ENCODE results near the gene REXO1. TPM values are rescaled to one million over a fixed set of nuclear protein-coding genes. Genes with fewer than 3 reads are reported as not detected.

REXO1 gene
- total RNA-seq, 1 experiment from 2014 or later: 52.1 TPM

- no peaks in the 10 kb centered on the region for H3K9me3 ChIP-seq (ENCODE audit: control insufficient read depth, insufficient read depth, low read depth, low read length)
- in situ Hi-C loops (cut with HindIII; ENCODE audit: low pct_unique_long_range_greater_than_20kb, low sequenced_read_pairs): no loop called here
- TF ChIP-seq SIN3A (IDR thresholded peaks at IDR 0.05; ENCODE audit: borderline replicate concordance, insufficient read depth, low read depth, low read length) (no peak), CTCF (IDR thresholded peaks at IDR 0.05) (no peak), TCF7L2 (IDR thresholded peaks at IDR 0.05; ENCODE audit: low read depth, low read length) (no peak), POLR2AphosphoS5 (IDR thresholded peaks at IDR 0.05; ENCODE audit: low read depth, low read length) (no peak)
- TF ChIP-seq, protein P1, sequence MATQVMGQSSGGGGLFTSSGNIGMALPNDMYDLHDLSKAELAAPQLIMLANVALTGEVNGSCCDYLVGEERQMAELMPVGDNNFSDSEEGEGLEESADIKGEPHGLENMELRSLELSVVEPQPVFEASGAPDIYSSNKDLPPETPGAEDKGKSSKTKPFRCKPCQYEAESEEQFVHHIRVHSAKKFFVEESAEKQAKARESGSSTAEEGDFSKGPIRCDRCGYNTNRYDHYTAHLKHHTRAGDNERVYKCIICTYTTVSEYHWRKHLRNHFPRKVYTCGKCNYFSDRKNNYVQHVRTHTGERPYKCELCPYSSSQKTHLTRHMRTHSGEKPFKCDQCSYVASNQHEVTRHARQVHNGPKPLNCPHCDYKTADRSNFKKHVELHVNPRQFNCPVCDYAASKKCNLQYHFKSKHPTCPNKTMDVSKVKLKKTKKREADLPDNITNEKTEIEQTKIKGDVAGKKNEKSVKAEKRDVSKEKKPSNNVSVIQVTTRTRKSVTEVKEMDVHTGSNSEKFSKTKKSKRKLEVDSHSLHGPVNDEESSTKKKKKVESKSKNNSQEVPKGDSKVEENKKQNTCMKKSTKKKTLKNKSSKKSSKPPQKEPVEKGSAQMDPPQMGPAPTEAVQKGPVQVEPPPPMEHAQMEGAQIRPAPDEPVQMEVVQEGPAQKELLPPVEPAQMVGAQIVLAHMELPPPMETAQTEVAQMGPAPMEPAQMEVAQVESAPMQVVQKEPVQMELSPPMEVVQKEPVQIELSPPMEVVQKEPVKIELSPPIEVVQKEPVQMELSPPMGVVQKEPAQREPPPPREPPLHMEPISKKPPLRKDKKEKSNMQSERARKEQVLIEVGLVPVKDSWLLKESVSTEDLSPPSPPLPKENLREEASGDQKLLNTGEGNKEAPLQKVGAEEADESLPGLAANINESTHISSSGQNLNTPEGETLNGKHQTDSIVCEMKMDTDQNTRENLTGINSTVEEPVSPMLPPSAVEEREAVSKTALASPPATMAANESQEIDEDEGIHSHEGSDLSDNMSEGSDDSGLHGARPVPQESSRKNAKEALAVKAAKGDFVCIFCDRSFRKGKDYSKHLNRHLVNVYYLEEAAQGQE (IDR thresholded peaks at IDR 0.05; ENCODE audit: insufficient read depth in 1 of 2, low read depth in 2 of 2, low read length in 1 of 2): no peak
- no TSS peak for BruUV-seq (replicated peaks)
- no peaks in the 10 kb centered on the region for H3K27me3 ChIP-seq (ENCODE audit: control insufficient read depth, insufficient read depth, low read length)
- DNase-seq (ENCODE audit: low read depth, low spot score) (no peak), ATAC-seq (no peak)
- ChIA-PET CTCF (no interaction called here), POLR2A (no interaction called here)
- peaks cover 6% of the 10 kb centered on the region; the same call in 1 of the 2 replicates for H3K36me3 ChIP-seq (ENCODE audit: control insufficient read depth, insufficient read depth, low read length)
- no peak overlapping the region for H3K27ac ChIP-seq (ENCODE audit: low read length)
- H3K4me3 ChIP-seq (ENCODE audit: low read depth in 2 of 2, low read length in 2 of 2): no peak overlapping the region
- H3K4me1 ChIP-seq (ENCODE audit: control insufficient read depth, insufficient read depth, low read length): peaks cover 50% of the 10 kb centered on the region
- intact Hi-C loops (cut with micrococcal nuclease; ENCODE audit: unreplicated experiment): no loop called here
Measured at GRCh38 chr19:1844513-1845124, 3.7 kb downstream of the REXO1 start.

DNA sequence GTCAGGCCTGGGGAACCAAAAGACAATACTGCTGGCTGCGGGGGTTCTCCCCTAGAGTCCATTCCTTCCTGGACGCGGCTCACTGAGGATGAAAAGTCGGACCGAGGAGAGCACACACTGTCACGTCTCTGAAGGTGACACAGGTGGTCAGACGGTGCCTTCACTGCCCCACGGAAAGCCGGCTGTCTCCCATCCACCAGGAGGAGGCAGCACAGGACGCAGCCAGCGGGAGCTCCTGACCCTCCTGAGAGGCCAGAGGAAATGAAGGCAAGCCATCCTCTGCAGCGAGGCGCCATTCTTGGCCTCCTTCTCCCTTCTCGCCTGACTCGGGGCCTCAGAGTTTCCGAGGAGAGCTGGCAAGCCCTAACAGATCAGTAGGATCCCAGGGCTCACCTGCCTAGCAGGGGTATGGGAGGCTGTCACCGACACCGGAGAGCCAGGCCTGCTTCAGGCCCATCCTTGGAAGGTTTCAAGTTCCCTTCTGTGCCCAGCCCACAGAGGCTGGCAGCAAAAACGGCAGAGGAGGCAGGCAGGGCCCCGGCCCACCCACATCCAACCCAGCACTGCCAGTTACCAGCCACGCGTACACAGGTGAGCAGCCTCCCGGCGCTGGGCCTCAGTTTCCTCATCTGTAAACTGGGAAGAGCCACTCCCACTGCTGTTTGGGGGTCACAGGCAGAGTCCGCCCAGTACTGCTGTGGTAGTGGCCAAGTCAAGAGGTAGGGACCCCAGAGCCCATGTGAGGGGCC is 4.5 kb downstream of the REXO1 start:
- CTCF ChIA-PET: interaction anchor here (0.6 to 1.0 kb wide), 2 partner anchors 15 to 18 kb away, joined by 3 to 7 read pairs; no protein-coding TSS in a partner anchor
- in situ Hi-C loops (cut with HindIII; ENCODE audit: low pct_unique_long_range_greater_than_20kb, low sequenced_read_pairs): no loop called here
- peaks cover 6% of the 10 kb centered on the region; the same call in 1 of the 2 replicates for H3K36me3 ChIP-seq (ENCODE audit: control insufficient read depth, insufficient read depth, low read length)
- H3K9me3 ChIP-seq (ENCODE audit: control insufficient read depth, insufficient read depth, low read depth, low read length): no peaks in the 10 kb centered on the region
- DNase-seq (ENCODE audit: low read depth, low spot score): no peak
- no peak overlapping the region for H3K4me3 ChIP-seq (ENCODE audit: low read depth in 2 of 2, low read length in 2 of 2)
- intact Hi-C loops (cut with micrococcal nuclease; ENCODE audit: unreplicated experiment): no loop called here
- no peak for ATAC-seq
- no TSS peak for BruUV-seq (replicated peaks)
- peaks cover 54% of the 10 kb centered on the region for H3K4me1 ChIP-seq (ENCODE audit: control insufficient read depth, insufficient read depth, low read length)
- TF ChIP-seq, protein P1 (IDR thresholded peaks at IDR 0.05; ENCODE audit: insufficient read depth in 1 of 2, low read depth in 2 of 2, low read length in 1 of 2): no peak
- TF ChIP-seq POLR2AphosphoS5 (IDR thresholded peaks at IDR 0.05; ENCODE audit: low read depth, low read length): no peak
- no peak for TF ChIP-seq TCF7L2 (IDR thresholded peaks at IDR 0.05; ENCODE audit: low read depth, low read length)
- TF ChIP-seq CTCF (IDR thresholded peaks at IDR 0.05): peak; percentile 57
- no peak for TF ChIP-seq SIN3A (IDR thresholded peaks at IDR 0.05; ENCODE audit: borderline replicate concordance, insufficient read depth, low read depth, low read length)
- POLR2A ChIA-PET: no interaction called here
- H3K27ac ChIP-seq (ENCODE audit: low read length): no peak overlapping the region; the same call in 1 of the 2 replicates
- no peaks in the 10 kb centered on the region for H3K27me3 ChIP-seq (ENCODE audit: control insufficient read depth, insufficient read depth, low read length)

All from Panc1 (cell line).